ENCODE measurements around the gene SWAP70.

- TF ChIP-seq ZBTB33 (IDR thresholded peaks at IDR 0.05) (no peak), GABPA (IDR thresholded peaks at IDR 0.05; ENCODE audit: low read depth) (no peak), POLR2AphosphoS5 (IDR thresholded peaks at IDR 0.05; ENCODE audit: low read length) (no peak), CREB1 (IDR thresholded peaks at IDR 0.05; ENCODE audit: low read depth) (no peak), YY1 (IDR thresholded peaks at IDR 0.05; ENCODE audit: low read depth, low read length) (no peak), ZZZ3 (IDR thresholded peaks at IDR 0.05; ENCODE audit: control insufficient read depth, insufficient read length, low read depth) (no peak), FOXM1 (IDR thresholded peaks at IDR 0.05; ENCODE audit: low read depth, low read length) (no peak)
Observed at GRCh38 chr11:9758637-9759518, 95.0 kb downstream of the SWAP70 start.

Data from GM12878 (cell line).